Measurements from ENCODE around the gene DVL2. TPM values are rescaled to one million over a fixed set of nuclear protein-coding genes. Genes with fewer than 3 reads are reported as not detected.
A peak's percentile ranks its signal among the peaks of the same experiment; 100 is the strongest.

DVL2 gene
- total RNA-seq, 4 donors from 2014 or later, result 22.7 to 41.6 (median 23.6) TPM

DNA sequence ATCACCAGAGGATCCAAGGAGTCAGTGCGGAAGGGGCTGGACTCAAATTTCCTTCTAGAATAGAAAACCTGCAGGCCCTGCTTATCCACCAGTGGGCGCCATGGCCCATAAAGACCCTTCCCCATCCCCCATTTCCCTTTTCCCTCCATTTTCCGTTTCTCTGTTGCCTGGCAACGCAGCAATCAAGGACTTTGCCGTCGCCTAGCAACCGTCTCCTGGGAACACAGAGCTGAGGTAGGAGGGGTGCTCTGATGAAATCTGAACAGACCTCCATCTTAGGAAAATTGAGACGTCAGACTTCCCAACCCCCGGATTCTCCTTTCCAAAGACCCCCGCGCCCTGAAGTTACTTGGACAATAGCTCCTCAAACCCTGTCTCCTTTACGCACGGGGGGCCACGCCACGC is 20.4 kb downstream of the DVL2 start:
- TF ChIP-seq, protein P1, sequence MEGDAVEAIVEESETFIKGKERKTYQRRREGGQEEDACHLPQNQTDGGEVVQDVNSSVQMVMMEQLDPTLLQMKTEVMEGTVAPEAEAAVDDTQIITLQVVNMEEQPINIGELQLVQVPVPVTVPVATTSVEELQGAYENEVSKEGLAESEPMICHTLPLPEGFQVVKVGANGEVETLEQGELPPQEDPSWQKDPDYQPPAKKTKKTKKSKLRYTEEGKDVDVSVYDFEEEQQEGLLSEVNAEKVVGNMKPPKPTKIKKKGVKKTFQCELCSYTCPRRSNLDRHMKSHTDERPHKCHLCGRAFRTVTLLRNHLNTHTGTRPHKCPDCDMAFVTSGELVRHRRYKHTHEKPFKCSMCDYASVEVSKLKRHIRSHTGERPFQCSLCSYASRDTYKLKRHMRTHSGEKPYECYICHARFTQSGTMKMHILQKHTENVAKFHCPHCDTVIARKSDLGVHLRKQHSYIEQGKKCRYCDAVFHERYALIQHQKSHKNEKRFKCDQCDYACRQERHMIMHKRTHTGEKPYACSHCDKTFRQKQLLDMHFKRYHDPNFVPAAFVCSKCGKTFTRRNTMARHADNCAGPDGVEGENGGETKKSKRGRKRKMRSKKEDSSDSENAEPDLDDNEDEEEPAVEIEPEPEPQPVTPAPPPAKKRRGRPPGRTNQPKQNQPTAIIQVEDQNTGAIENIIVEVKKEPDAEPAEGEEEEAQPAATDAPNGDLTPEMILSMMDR (IDR thresholded peaks at IDR 0.05), result no peak
- DNase-seq (ENCODE audit: low spot score) (peak; percentile 51), ATAC-seq (ENCODE audit: low FRiP score) (peak; percentile 1)

DNA sequence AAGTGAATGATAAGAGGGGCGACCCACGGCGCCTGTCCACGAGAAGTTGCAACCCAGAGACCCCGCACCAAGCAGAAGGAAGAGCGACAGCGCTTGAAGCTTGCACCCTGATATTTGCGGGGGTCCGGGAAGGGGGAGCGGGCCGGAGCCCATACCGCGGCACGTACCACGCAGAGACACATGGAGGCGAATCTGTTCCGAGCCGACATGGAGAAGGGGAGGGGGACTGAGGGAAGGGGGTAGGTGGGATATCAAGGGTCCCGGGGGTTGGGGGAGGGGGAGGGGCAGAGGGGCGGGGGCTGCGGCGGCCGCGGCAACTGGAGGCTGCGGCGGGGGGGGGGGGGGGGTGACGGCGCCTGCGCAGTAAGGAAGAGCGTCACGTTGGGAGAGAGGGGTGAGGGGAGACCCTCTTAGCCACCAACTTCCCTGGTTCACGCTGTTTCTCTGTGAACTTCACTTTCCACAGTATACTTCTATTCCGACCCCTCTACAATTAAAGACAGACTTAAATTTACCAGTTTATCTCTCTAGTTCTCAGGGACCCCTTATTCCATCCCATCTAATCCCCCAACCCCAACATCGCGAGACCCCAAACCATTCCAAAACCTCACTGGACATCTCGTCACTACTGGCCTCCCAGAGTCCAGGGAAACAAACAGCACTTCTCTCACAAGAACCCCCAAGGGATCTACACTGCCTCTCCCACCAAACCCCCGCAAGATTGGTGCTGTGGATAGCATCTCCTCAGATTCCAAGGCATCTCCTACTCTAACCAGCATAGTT is 22.6 kb downstream of the DVL2 start:
- no peak for ATAC-seq (ENCODE audit: low FRiP score)
- no peak for DNase-seq (ENCODE audit: low spot score)
- TF ChIP-seq, protein P1 (IDR thresholded peaks at IDR 0.05), result no peak

DNA sequence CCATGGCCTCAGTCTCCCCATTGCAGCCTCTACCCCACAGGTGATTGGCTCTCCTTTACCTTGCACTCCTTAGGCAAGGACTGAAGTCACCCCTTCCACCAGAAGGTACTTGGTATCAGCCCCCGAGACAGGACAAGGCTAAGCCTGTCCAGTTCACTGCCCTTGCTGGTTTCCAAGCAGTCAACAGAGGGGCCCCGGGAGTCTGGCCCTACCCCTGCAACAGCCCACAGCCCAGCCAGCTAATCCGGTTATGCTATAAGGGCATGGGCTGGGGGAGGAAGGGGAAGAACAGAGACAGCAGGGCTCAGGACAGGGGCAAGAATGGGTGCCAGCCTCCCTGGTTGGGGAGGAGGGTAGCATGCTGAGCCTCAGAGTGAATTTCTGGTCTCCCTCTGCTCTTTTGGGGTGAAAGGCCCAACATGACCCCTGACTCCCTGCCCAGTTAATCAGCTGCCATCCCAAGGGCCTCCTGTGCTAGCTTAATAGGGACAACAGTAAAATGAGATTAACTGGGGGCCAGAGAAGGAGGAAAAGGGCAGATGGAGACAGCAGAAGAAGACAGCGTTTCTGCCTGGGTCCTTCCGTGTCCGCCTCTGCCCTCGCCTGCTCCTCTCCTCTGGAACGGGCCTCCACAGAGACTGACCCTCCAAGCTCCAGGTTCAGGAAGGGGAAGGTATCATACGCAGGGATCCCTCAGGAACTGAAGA is 25.4 kb downstream of the DVL2 start:
- no peak for ATAC-seq (ENCODE audit: low FRiP score)
- no peak for DNase-seq (ENCODE audit: low spot score)
- TF ChIP-seq, protein P1 (IDR thresholded peaks at IDR 0.05), result no peak

DNA sequence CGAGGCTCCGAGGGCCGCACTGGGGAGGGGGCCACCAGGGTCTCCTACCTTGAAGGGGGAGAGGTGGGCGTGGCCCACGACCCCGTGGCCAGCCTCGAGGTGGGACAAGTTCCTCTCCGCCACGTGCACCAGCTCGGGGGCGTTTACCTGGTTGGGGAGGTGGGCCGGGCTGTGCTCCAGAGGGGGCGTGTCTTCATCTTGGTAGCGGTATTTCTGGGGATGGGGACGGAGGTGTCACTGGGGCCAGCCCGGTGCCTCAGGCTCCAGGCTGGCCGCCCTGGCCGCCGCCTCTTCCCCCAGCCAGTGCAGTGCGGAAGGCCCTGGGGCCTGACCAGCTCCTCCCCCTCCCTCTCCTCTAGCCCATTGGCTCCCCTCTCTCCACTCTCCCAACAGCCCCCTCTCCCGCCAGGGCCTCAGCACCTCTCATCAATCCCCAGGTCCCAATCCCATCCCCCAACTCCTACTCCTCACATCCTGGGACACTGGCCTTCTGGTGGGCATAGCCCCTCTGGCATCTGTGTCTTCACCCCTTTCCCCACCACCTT is 26.2 kb downstream of the DVL2 start:
- TF ChIP-seq, protein P1 (IDR thresholded peaks at IDR 0.05), result no peak
- ATAC-seq (ENCODE audit: low FRiP score), result no peak
- DNase-seq (ENCODE audit: low spot score), result no peak

DNA sequence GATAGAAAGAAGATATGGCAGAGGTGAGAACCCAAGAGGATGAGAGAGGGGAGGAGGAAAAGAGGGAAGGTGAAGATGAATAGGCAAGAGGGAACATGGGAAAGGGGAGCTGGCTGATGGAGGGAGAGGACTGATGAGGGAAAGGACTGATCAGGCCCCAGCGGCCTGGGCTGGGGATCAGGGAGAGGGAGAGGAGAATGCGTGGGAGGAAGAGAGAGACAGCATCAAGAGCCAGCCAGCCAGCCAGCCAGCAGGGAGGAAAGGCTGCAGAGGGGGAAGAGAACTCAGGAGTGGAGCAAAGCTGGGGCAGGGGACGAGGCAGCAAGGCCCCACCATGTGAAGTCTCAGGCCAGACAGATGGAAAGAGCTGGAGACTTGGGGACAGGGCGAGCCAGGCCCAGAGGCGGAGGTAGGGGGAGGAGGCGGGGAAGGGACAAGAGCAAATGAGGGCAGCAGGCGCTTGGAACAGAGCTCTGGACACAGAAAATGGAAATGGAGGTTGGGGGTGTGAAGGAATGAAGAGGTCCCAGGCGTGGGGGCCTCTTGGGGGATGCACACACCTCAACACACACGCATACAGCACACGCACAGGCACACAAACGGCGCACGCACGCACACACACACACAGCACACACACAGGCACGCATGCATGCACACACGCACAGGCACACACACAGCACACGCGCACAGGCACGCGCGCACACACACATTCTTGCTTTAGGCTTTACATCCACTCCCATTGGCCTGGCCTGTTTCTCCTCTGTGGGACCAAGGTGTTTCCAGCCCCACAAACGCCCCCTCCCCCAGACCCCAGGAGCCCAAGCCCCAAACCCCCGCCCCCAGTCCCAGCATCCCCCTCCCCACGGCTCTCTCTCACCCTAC is 27.0 kb downstream of the DVL2 start:
- no peak for ATAC-seq (ENCODE audit: low FRiP score)

DNA sequence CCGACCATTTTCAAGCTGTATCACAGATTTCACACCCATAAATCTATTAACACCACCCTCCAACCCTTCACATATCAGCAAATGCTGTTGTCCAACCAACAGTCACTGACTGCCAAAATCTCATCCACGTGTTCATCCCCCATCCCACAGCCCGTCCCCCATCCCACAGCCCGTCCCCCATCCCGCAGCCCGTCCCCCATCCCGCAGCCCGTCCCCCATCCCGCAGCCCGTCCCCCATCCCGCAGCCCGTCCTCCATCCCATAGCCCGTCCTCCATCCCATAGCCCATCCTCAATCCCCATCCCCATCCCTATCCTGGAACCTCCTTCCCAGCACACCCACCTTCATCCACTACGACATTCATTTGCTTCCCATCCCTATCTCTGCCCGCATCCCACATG is 28.8 kb downstream of the DVL2 start:
- ATAC-seq (ENCODE audit: low FRiP score), result no peak
- DNase-seq (ENCODE audit: low spot score), result no peak
- TF ChIP-seq, protein P1 (IDR thresholded peaks at IDR 0.05), result no peak

More for the DNA sequence above, 27.0 kb downstream of the DVL2 start:
- no peak for DNase-seq (ENCODE audit: low spot score)
- TF ChIP-seq, protein P1 (IDR thresholded peaks at IDR 0.05), result no peak
